Measurements from ENCODE around the gene KIDINS220. TPM values are rescaled to one million over a fixed set of nuclear protein-coding genes. Genes with fewer than 3 reads are reported as not detected.

KIDINS220 gene
- total RNA-seq, 1 experiment from 2014 or later = 20.1 TPM

GRCh38 chr2:8797682-8798081, 39.7 kb downstream of the KIDINS220 start:
- Histone ChIP-seq H3K9me3 (ENCODE audit: control insufficient read depth in 1 of 2, insufficient read depth in 1 of 2, low read depth in 1 of 2, low read length in 2 of 2) (no peaks in the 10 kb centered on the region), H3K27me3 (ENCODE audit: insufficient read depth, low read length) (no peaks in the 10 kb centered on the region), H4K20me1 (ENCODE audit: insufficient read depth) (peaks cover 4% of the 10 kb centered on the region), H3K9ac (ENCODE audit: low read length) (no peak overlapping the region), H3K9me2 (ENCODE audit: insufficient read depth) (no peaks in the 10 kb centered on the region), H3K36me3 (ENCODE audit: control insufficient read depth in 1 of 2, insufficient read depth in 2 of 2, low read length in 2 of 2) (no peaks in the 10 kb centered on the region), H3K4me3 (replicated peaks in 1 of 2; ENCODE audit: low read depth in 1 of 2, low read length in 2 of 2) (no peak overlapping the region), H3K4me2 (ENCODE audit: low read length) (no peak overlapping the region), H3K27ac (ENCODE audit: low read depth, low read length) (no peak overlapping the region), H3K79me2 (ENCODE audit: insufficient read depth, low read length) (no peaks in the 10 kb centered on the region), H2AFZ (ENCODE audit: low read depth, low read length, poor library complexity, severe bottlenecking) (no peak overlapping the region), H3K4me1 (ENCODE audit: control insufficient read depth in 1 of 2, insufficient read depth in 2 of 2, low read length in 2 of 2) (no peaks in the 10 kb centered on the region)
- intact Hi-C loops (cut with micrococcal nuclease) = no loop called here
- ChIA-PET POLR2A (no interaction called here), RAD21 (ENCODE audit: low non-redundant PET in 1 of 2, low total read pairs in 2 of 2, uncharacterized antibody in 2 of 2, unreplicated experiment in 2 of 2) (no interaction called here), CTCF (no interaction called here)
- no peak for ATAC-seq
- BruUV-seq (replicated peaks) = no TSS peak
- DNase-seq (ENCODE audit: low read depth, low spot score) = no peak
- TF ChIP-seq JUND (IDR thresholded peaks at IDR 0.05) (no peak), EGR1 (IDR thresholded peaks at IDR 0.05; ENCODE audit: low read depth) (no peak), EZH2phosphoT487 (IDR thresholded peaks at IDR 0.05; ENCODE audit: borderline replicate concordance) (no peak), POLR2AphosphoS5 (IDR thresholded peaks at IDR 0.05; ENCODE audit: low read depth, low read length) (no peak), YY1 (IDR thresholded peaks at IDR 0.05; ENCODE audit: extremely low read depth, insufficient replicate concordance, low read depth, low read length) (no peak)

- DNase-seq (ENCODE audit: low read depth, low spot score) (no peak), ATAC-seq (no peak)
- BruUV-seq (replicated peaks) = no TSS peak
- peaks cover 4% of the 10 kb centered on the region for H4K20me1 ChIP-seq (ENCODE audit: insufficient read depth)
- no peaks in the 10 kb centered on the region for H3K79me2 ChIP-seq (ENCODE audit: insufficient read depth, low read length)
- H3K27ac ChIP-seq (ENCODE audit: low read depth, low read length) = no peak overlapping the region
- no peaks in the 10 kb centered on the region for H3K27me3 ChIP-seq (ENCODE audit: insufficient read depth, low read length)
- no peak overlapping the region for H3K4me2 ChIP-seq (ENCODE audit: low read length)
- no peak overlapping the region for H3K9ac ChIP-seq (ENCODE audit: low read length)
- no peaks in the 10 kb centered on the region for H3K9me2 ChIP-seq (ENCODE audit: insufficient read depth)
- no peaks in the 10 kb centered on the region for H3K4me1 ChIP-seq (ENCODE audit: control insufficient read depth in 1 of 2, insufficient read depth in 2 of 2, low read length in 2 of 2)
- H2AFZ ChIP-seq (ENCODE audit: low read depth, low read length, poor library complexity, severe bottlenecking) = no peak overlapping the region
- H3K36me3 ChIP-seq (ENCODE audit: control insufficient read depth in 1 of 2, insufficient read depth in 2 of 2, low read length in 2 of 2) = no peaks in the 10 kb centered on the region
- ChIA-PET POLR2A (no interaction called here), CTCF (no interaction called here), RAD21 (ENCODE audit: low non-redundant PET in 1 of 2, low total read pairs in 2 of 2, uncharacterized antibody in 2 of 2, unreplicated experiment in 2 of 2) (no interaction called here)
- H3K9me3 ChIP-seq (ENCODE audit: control insufficient read depth in 1 of 2, insufficient read depth in 1 of 2, low read depth in 1 of 2, low read length in 2 of 2) = no peaks in the 10 kb centered on the region
- no peak overlapping the region for H3K4me3 ChIP-seq (replicated peaks in 1 of 2; ENCODE audit: low read depth in 1 of 2, low read length in 2 of 2)
- intact Hi-C loops (cut with micrococcal nuclease) = no loop called here
- TF ChIP-seq ATF3 (IDR thresholded peaks at IDR 0.05) (no peak), ZNF274 (IDR thresholded peaks at IDR 0.05; ENCODE audit: low read depth, low read length) (no peak), SP1 (IDR thresholded peaks at IDR 0.05; ENCODE audit: low read depth) (no peak), RAD21 (IDR thresholded peaks at IDR 0.05; ENCODE audit: low read depth) (no peak), YY1 (IDR thresholded peaks at IDR 0.05; ENCODE audit: extremely low read depth, insufficient replicate concordance, low read depth, low read length) (no peak), FOSL1 (IDR thresholded peaks at IDR 0.05; ENCODE audit: low read depth) (no peak), SRF (IDR thresholded peaks at IDR 0.05; ENCODE audit: low read depth) (no peak), SIN3A (IDR thresholded peaks at IDR 0.05; ENCODE audit: low read depth) (no peak), EGR1 (IDR thresholded peaks at IDR 0.05; ENCODE audit: low read depth) (no peak), EZH2 (IDR thresholded peaks at IDR 0.05) (no peak), POLR2AphosphoS5 (IDR thresholded peaks at IDR 0.05; ENCODE audit: low read depth, low read length) (no peak), EZH2phosphoT487 (IDR thresholded peaks at IDR 0.05; ENCODE audit: borderline replicate concordance) (no peak), ELF1 (IDR thresholded peaks at IDR 0.05; ENCODE audit: borderline replicate concordance, low read depth) (no peak), CTCF (IDR thresholded peaks at IDR 0.05 in 2 of 3, conservative IDR thresholded peaks at IDR 0.05 in 1 of 3; ENCODE audit: borderline replicate concordance in 1 of 3, insufficient read depth in 1 of 3, low read depth in 2 of 3, low read length in 2 of 3) (no peak), CEBPB (IDR thresholded peaks at IDR 0.05; ENCODE audit: low read depth) (no peak)
Measured at GRCh38 chr2:8796878-8797550, 40.4 kb downstream of the KIDINS220 start.
